NK-92 treated with Interleukin-12 subunit alpha and Interleukin-12 subunit beta, amount 100 ng/mL, for 24 hours (cell line): ENCODE results near the gene SPANXB1.
"Not testable (repeated sequence)": the region's sequence is repeated elsewhere in the genome, so short reads cannot be mapped to it uniquely, and the experiment has no call there.

Experiments
- DNase-seq: peaks from one replicate; lab custom pipeline; 2025; lab: John Stamatoyannopoulos, UW

Gene SPANXB1

GRCh38 chrX:141002568-141002967, at the start of gene SPANXB1:
Gene SPANXB1, plus strand, starts transcription at chrX:141002594. Its CDS starts 100 bp downstream, at chrX:141002694.
- DNase-seq, result not testable (repeated sequence)

GRCh38 chrX:140967036-140967435, 35.4 kb upstream of the SPANXB1 start:
- no peak for DNase-seq

GRCh38 chrX:140971099-140971795, 31.1 kb upstream of the SPANXB1 start:
- DNase-seq, result no peak

GRCh38 chrX:140975472-140975871, 26.9 kb upstream of the SPANXB1 start:
- DNase-seq, result no peak

- DNase-seq, result no peak
Observed at GRCh38 chrX:140980271-140980670, 22.1 kb upstream of the SPANXB1 start.

- no peak for DNase-seq
Observed at GRCh38 chrX:140983730-140984129, 18.7 kb upstream of the SPANXB1 start.

GRCh38 chrX:141005243-141005642, 2.8 kb downstream of the SPANXB1 start:
- not testable (repeated sequence) for DNase-seq

GRCh38 chrX:141044246-141044645, 41.9 kb downstream of the SPANXB1 start:
- DNase-seq, result not testable (repeated sequence)

GRCh38 chrX:141049878-141050277, 47.5 kb downstream of the SPANXB1 start:
- DNase-seq, result not testable (repeated sequence)

- DNase-seq, result not testable (repeated sequence)
Observed at GRCh38 chrX:141052098-141052497, 49.7 kb downstream of the SPANXB1 start.
